GM19438 (cell line): Measurements from ENCODE around the gene SLTM.
"Not testable (repeated sequence)": the region's sequence is repeated elsewhere in the genome, so short reads cannot be mapped to it uniquely, and the experiment has no call there.

Experiments
- ATAC-seq: cut with Tn5 transposase; IDR thresholded peaks from one replicate; pipeline ENCODE4 v1.9.1; 2021; ENCODE audit warnings: low read depth; ENCODE audit not compliant: unreplicated experiment

SLTM gene

GRCh38 chr15:58929891-58930416 lies 3.5 kb downstream of the SLTM start:
- ATAC-seq, result no peak

DNA sequence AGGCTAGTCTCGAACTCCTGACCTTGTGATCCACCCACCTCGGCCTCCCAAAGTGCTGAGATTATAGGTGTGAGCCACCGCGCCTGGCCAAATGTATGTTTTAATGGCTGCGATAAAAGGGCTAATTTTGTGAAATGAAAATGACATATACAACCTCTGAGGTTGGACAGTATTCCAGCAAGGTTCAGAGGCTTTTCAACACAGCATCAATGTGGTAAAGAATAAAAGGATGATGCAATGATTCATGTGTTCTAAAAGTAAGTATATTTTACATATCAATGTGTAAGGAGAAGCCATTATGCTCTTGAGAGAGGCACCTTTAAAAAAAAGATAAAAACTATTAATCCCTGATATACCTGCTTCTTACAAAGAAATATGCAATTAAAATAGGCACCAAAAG lies 6.7 kb downstream of the SLTM start:
- no peak for ATAC-seq

DNA sequence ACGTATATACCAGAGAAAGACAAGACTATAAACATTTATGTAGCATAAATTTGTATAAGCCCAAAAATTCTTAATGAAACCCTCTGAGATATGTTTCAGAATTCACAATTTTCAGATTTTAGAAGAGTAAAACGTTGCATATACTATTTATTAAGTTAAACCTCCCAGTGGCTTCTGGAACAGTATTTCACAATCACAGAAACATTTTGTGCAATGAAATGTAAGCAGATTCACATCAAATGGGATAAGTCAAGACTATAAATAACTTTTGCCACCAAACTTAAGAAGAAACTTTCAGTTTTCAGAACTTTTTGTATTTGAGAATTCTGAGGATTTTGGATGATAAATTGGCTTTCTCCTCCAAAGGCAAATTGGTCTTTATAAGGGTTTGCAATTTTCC lies 9.2 kb downstream of the SLTM start:
- no peak for ATAC-seq

- no peak for ATAC-seq
Observed at GRCh38 chr15:58923696-58924300, 9.7 kb downstream of the SLTM start.

DNA sequence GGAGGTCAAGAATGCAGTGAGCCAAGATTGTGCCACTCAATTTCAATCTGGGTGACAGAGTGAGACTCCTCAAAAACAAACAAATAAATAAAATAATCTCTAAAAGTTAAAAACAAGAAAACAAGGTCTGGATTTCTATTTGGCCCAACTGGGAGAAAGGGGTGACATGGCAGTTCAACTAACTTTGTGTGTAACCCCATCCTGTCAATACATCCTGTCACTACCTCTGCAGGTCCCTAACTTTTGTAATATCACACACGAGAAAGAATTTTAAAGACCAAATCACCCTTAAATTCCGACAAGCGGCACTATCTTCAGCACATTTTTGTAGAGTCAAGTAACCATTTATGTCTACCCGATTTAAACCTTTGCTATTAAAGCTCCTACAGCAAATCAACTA lies 10.2 kb downstream of the SLTM start:
- no peak for ATAC-seq

DNA sequence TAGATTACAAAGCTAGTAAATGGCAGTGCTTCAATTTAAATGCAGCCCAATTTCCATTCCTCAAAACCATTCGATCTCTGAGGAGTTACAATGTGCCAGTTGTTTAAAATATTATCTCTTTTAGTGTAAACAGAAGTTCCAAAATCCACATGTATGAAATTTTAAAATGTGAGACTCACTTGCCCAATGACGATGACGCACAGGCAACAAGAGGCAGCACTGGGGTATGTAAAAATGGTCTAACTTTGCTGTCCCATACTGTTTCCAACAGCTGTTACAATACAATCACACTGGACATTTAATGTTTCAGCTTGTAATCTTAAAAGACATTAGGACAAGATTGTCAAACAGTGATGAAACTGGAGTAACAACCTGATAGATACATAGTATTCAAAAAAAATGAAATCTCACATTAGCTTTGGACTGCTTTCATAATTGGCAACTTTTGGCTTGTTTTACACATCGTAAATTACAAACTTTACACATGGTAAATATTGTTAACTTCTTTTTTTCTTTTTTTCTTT lies 12.2 kb downstream of the SLTM start:
- ATAC-seq, result no peak

DNA sequence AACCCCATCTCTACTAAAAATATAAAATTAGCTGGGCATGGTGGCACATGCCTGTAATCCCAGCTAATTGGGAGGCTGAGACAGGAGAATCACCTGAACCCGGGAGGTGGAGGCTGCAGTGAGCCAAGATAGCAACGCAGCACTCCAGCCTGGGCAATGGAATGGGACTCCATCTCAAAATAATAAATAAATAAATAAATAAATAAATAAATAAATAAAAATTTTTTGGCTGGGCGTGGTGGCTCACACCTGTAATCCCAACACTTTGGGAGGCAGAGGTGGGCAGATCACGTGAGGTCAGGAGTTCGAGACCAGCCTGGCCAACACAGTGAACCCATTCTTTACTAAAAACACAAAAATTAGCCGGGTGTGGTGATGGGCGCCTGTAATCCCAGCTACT lies 13.0 kb downstream of the SLTM start:
- not testable (repeated sequence) for ATAC-seq

GRCh38 chr15:58919232-58919631 lies 14.2 kb downstream of the SLTM start:
- no peak for ATAC-seq

- no peak for ATAC-seq
Observed at GRCh38 chr15:58918239-58918638, 15.2 kb downstream of the SLTM start.

GRCh38 chr15:58917613-58918129 lies 15.8 kb downstream of the SLTM start:
- ATAC-seq, result not testable (repeated sequence)

- no peak for ATAC-seq
Observed at GRCh38 chr15:58916962-58917361, 16.5 kb downstream of the SLTM start.

DNA sequence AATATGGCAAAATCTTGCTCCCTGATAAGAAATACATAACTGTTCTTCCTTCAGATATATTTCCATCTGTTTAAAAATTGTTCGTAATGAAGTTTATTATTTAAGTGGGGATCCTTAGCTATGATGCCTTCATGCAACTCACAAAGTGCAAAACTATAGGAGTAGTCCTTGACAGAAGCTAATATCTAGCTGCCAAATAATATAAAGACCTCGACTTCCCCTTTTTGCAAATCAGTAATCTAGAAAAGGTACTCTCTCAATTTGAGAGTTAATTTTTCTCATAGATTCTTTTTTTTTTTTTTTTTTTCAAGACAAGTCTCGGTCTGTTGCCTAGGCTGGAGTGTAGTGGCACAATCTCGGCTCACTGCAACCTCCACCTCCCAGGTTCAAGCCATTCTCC lies 23.0 kb downstream of the SLTM start:
- ATAC-seq, result no peak

- no peak for ATAC-seq
Observed at GRCh38 chr15:58909616-58910015, 23.9 kb downstream of the SLTM start.

- ATAC-seq, result no peak
Observed at GRCh38 chr15:58908550-58909309, 24.7 kb downstream of the SLTM start.

DNA sequence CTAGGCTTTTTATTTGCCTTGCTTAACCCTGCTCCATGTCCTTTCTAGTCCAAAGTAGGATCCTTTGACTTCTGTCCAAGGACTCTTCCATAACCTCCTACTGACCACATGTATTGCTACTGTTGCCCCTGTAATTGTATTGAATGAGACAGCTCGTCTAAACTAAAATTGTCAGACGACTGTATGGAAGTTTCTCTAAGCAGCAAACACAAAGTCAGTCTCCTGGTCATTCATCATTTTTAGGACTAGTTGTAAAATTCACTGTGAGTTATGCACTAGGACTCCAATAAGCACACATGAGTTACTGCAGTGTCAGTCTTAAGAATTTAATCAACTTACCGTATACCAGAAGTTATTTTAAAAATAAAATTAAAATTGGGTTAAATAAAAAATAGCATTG lies 32.8 kb downstream of the SLTM start:
- ATAC-seq, result no peak

GRCh38 chr15:58898150-58898680 lies 35.3 kb downstream of the SLTM start:
- ATAC-seq, result no peak

DNA sequence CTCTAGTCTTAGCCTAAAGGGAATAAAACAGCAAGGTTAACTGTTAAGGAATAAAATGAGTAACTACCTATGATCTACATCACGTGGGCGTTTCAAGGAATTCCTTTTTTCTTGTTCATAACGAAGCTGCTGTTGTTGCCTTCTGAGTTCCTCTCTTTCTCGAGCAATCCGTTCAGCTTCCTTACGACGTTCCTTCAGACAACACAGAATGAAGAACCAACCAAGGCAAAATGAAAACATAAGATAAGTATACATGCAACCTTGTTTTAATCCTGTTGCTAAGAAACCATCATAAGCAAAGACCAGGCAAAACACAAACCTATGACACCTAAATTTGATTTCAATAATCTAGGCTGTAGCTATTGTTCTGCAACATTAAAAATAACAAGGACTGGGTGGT lies 44.1 kb downstream of the SLTM start:
- ATAC-seq, result no peak

DNA sequence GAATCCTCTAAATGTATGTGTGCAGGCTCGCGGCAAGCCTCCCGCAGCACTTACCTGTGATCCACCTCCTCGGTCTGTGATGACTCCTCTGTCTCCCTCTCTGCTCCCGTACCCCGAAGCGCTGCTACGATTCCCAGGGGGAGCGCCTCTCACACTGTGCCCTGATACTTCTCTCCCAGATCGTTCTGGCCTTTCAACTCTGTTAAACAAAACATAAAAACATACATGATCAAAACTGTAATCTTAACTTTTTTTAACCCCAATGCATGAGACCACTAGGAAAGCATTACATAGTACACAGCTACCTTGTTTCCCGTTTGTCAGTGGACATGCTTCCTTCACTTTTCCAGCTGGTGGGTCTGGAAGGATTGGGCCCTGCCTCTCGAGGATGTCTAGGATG lies 46.6 kb downstream of the SLTM start:
- no peak for ATAC-seq

DNA sequence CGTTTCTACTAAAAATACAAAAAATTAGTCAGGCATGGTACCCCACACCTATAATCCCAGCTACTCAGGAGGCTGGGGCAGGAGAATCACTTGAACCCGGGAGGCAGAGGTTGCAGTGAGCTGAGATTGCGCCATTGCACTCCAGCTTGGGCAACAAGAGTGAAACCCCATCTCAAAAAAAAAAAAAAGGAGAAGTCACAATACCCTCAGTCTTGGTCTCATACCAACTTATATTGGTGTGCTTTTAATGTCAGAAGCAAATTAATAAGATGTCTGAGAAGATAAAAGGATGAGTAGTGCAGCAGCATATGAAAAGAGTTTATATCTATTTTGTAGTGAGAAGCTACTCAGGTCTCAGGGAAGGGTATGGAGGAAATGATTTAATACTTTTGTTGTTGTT lies 49.6 kb downstream of the SLTM start:
- not testable (repeated sequence) for ATAC-seq

DNA sequence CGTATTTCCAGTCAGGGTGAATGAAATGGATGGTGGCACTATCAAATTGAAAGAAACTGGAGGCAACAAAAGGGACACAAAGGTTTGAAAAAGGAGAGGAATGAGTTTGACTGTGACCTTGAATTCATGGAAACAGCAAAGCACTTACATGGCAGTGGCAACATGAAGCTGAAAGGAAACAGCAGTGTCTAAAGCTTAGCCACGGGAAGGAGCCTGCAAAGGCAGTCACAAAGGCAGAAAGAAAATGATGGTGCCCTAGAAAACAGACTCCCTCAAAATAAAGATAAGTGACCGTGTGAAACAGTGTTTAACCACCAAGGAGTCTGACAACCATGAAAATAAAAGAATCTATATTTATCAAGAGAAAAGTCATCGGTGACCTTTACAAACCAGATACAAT lies 51.2 kb downstream of the SLTM start:
- ATAC-seq, result no peak

DNA sequence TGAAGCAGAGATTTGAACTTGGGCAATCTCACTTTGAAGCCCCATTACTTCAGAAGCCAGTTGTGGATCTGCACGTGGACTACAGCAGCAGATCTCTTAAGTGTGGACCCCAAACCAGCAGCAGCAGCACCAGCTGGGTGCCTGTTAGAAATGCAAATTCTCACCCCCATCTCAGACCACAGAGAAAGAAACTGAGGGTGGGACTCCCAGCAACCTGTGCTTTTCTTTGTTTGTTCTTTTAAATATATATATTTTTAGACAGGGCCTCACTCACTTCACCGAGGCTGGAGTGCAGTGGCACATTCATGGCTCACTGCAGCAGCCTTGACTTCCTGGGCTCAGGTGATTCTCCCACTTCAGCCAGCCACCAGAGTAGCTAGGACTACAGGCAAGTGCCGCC lies 53.2 kb downstream of the SLTM start:
- ATAC-seq, result no peak
